NCI-H1930 (cell line): ENCODE data around the gene NANOGP8.

Source experiments
- DNase-seq, 2 experiments: peaks; one replicate each; lab custom pipeline; 2025; lab: John Stamatoyannopoulos, UW

Gene NANOGP8

GRCh38 chr15:35060591-35060990, 24.5 kb downstream of the NANOGP8 start:
- no peak for DNase-seq

GRCh38 chr15:35058534-35059054, 26.5 kb downstream of the NANOGP8 start:
- DNase-seq: no peak

GRCh38 chr15:35055416-35056105, 29.5 kb downstream of the NANOGP8 start:
- no peak for DNase-seq

- DNase-seq: no peak
These were observed 30.7 kb downstream of the NANOGP8 start for GRCh38 chr15:35054380-35054779.

GRCh38 chr15:35047996-35048395, 37.1 kb downstream of the NANOGP8 start:
- no peak for DNase-seq

- no peak for DNase-seq
These were observed 37.6 kb downstream of the NANOGP8 start for GRCh38 chr15:35047528-35047927.

GRCh38 chr15:35043373-35044095, 41.6 kb downstream of the NANOGP8 start:
- DNase-seq: no peak

GRCh38 chr15:35040339-35041255, 44.5 kb downstream of the NANOGP8 start:
- no peak for DNase-seq

- DNase-seq: no peak
These were observed 46.3 kb downstream of the NANOGP8 start for GRCh38 chr15:35038626-35039451.
